Transverse colon (tissue), 4 donors: ENCODE data around the gene MGLL. TPM values are rescaled to one million over a fixed set of nuclear protein-coding genes. Genes with fewer than 3 reads are reported as not detected.

ENCODE experiments used
- DNase-seq: peaks from one replicate; pipeline ENCODE4 v3.0.0-alpha.2; 2019
- H3K27ac ChIP-seq, 4 donors: fragments of 200-600 bp; sonication (generic); 2 replicates each; pipeline ENCODE4 v1.5.1; 2016 to 2018; ENCODE audit warnings: inconsistent platforms in 4 of 4
- H3K27me3 ChIP-seq: fragments of 200-600 bp; sonication (generic); 2 replicates; pipeline ENCODE4 v1.5.1; 2017; ENCODE audit warnings: inconsistent platforms
- H3K36me3 ChIP-seq, 4 donors: fragments of 200-600 bp; sonication (generic); 2 replicates each; pipeline ENCODE4 v1.5.1; 2017 to 2019; ENCODE audit warnings: inconsistent platforms in 4 of 4
- H3K4me1 ChIP-seq, 4 donors: fragments of 200-600 bp; sonication (generic); 2 replicates each; pipeline ENCODE4 v1.5.1; 2017 to 2020; ENCODE audit warnings: inconsistent platforms in 4 of 4
- H3K4me3 ChIP-seq, 4 donors: fragments of 200-600 bp; sonication (generic); 1 replicate in 1 of 4; 2 replicates in 3 of 4; pipeline versions ENCODE4 v1.5.1 to v1.6.1; 2017 to 2019; ENCODE audit warnings: inconsistent platforms in 4 of 4
- H3K9me3 ChIP-seq, 2 donors: fragments of 200-600 bp; sonication (generic); 2 replicates each; pipeline ENCODE4 v1.5.1; 2017 to 2019; ENCODE audit warnings: inconsistent platforms in 2 of 2
- EP300 ChIP-seq: sonication (generic); formaldehyde crosslinking; IDR thresholded peaks from one replicate; pipeline ENCODE4 v1.6.1; 2017; ENCODE audit warnings: antibody characterized with exemption, low read depth
- POLR2A ChIP-seq: fragments of 450-650 bp; IDR thresholded peaks from one replicate; pipeline ENCODE4 v1.6.1; 2016; ENCODE audit warnings: antibody characterized with exemption, mild to moderate bottlenecking, moderate library complexity
- POLR2AphosphoS5 ChIP-seq, 3 donors: sonication (generic); formaldehyde crosslinking; IDR thresholded peaks; one replicate each; pipeline ENCODE4 v1.6.1; 2016; ENCODE audit warnings: antibody characterized with exemption in 3 of 3
- WGBS, 2 donors: methylation state at CpG; one replicate each; pipeline ENCODE4 v1.1.5; 2018; ENCODE audit warnings: low coverage in 1 of 2; 5-methylcytosine and 5-hydroxymethylcytosine counted together
- in situ Hi-C, 4 donors: fragments of 200-750 bp; cut with MboI; loops; one replicate each; pipeline versions ENCODE4 v1.15.0 to v1.15.1; 2017; ENCODE audit warnings: low sequenced_read_pairs in 3 of 4, low pct_ligation_motif_present in 1 of 4, low pct_unique_long_range_greater_than_20kb in 1 of 4
- intact Hi-C: fragments of 100-400 bp; cut with DNase I; formaldehyde crosslinking; loops from one replicate; pipeline ENCODE4 v1.15.1; 2023; ENCODE audit warnings: low total_unique reads
- total RNA-seq, 4 donors: library from RNA; depleted of rRNA; stranded (reverse); fragments of >200 nt; gene quantifications; one replicate each; pipeline ENCODE4 v1.1.0, GENCODE V29; 2016
- TF ChIP-seq, protein P1 (sequence below), 5 experiments: fragments of 200-600 bp in 3 of 5; fragments of 450-650 bp in 2 of 5; sonication (generic) in 3 of 5; IDR thresholded peaks; 1 replicate in 2 of 5; 2 replicates in 3 of 5; pipeline ENCODE4 v1.5.1; 2016 to 2017; ENCODE audit warnings: antibody characterized with exemption in 5 of 5, inconsistent platforms in 3 of 5, mild to moderate bottlenecking in 2 of 5, moderate library complexity in 1 of 5

Gene MGLL
- total RNA-seq, 4 donors from 2014 or later: 150 to 329 (median 294) TPM

DNA sequence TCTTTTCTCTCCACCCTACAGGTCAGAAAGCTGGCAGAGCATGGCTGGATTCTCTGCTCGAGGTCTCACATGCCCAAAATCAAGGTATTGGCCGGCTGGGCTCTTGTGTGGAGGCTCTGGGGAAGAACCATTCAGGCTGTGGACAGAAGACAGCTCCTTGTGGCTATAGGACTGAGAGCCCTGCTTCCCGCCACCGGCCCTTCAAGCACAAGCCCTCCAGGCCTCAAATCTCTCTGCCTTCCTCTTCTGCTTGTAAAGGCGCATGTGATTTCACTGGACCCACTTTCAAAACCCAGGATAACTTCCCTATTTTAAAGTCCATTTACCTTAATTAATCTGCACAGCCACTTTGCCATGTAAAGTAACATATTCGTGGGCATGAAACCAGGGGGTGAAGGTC, 36.2 kb upstream of the MGLL start:
- 71% methylated on average over 1 to 6 of the region's 6 CpGs for WGBS, 2 donors
- in situ Hi-C loops: no loop called here
- H3K27me3 ChIP-seq: no peaks in the 10 kb centered on the region

DNA sequence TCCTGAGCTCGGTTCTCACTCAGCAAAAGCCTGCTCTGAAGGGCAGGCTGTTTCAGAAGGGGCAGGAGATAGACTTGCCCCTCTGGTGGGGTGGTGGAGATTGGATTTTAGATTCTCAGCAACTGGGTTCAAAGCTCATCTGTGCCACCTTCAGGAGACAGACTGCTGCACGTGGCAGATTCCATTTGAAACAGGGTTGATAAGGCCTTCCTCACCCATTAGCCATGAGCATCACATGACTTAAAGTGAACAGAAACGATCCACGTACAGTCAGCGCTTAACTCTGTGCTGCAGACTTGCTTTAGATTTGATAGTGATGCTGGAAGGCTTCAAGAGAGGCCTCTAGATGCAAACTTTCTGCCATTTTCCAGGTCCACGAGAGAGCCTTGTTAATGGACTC, 35.0 kb upstream of the MGLL start:
- in situ Hi-C loops (no loop called here), intact Hi-C loops (no loop called here)
- Histone ChIP-seq H3K4me1 (no peaks in the 10 kb centered on the region), H3K9me3 (no peaks in the 10 kb centered on the region), H3K27ac (no peak overlapping the region), H3K4me3 (no peak overlapping the region), H3K27me3 (no peaks in the 10 kb centered on the region), H3K36me3 (no peaks in the 10 kb centered on the region)
- WGBS, 2 donors: 72% methylated on average over 6 of the region's 6 CpGs; no CpG with 5 or more reads in 1 of the 2 donors
- TF ChIP-seq POLR2A: no peak
- TF ChIP-seq, protein P1, sequence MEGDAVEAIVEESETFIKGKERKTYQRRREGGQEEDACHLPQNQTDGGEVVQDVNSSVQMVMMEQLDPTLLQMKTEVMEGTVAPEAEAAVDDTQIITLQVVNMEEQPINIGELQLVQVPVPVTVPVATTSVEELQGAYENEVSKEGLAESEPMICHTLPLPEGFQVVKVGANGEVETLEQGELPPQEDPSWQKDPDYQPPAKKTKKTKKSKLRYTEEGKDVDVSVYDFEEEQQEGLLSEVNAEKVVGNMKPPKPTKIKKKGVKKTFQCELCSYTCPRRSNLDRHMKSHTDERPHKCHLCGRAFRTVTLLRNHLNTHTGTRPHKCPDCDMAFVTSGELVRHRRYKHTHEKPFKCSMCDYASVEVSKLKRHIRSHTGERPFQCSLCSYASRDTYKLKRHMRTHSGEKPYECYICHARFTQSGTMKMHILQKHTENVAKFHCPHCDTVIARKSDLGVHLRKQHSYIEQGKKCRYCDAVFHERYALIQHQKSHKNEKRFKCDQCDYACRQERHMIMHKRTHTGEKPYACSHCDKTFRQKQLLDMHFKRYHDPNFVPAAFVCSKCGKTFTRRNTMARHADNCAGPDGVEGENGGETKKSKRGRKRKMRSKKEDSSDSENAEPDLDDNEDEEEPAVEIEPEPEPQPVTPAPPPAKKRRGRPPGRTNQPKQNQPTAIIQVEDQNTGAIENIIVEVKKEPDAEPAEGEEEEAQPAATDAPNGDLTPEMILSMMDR (IDR thresholded peaks at IDR 0.05): no peak
- no peak for TF ChIP-seq POLR2AphosphoS5 (IDR thresholded peaks at IDR 0.05)
- no peak for TF ChIP-seq EP300
- no peak for DNase-seq

More for the DNA sequence above, 36.2 kb upstream of the MGLL start:
- Histone ChIP-seq H3K4me1 (no peaks in the 10 kb centered on the region), H3K36me3 (no peaks in the 10 kb centered on the region), H3K9me3 (no peaks in the 10 kb centered on the region), H3K4me3 (no peak overlapping the region), H3K27ac (no peak overlapping the region)
- TF ChIP-seq, protein P1 (IDR thresholded peaks at IDR 0.05): no peak
- TF ChIP-seq POLR2AphosphoS5 (IDR thresholded peaks at IDR 0.05): no peak
- TF ChIP-seq POLR2A: no peak
- TF ChIP-seq EP300: no peak
- intact Hi-C loops: no loop called here
- no peak for DNase-seq

DNA sequence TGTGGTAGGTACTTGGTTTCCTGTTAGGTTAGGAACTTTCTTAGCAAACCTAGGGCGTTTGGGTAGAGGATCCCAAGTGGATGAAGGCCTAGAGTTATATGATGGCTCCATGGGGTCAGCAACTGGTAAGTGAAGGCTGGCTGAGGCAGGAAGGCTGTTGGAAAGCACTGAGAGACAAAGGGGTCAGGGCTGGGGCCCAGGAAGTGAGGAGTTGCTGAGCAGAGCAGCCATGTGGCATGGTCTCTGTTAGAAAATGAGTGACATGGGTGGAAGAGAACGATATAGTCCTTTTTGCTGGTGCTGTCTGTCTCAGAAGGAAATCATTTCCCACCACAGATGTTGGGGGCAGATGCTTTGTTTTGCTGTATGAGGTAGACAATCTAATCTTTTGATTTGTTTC, 34.5 kb upstream of the MGLL start:
- Histone ChIP-seq H3K4me1 (no peaks in the 10 kb centered on the region), H3K27ac (no peak overlapping the region), H3K36me3 (no peaks in the 10 kb centered on the region), H3K4me3 (no peak overlapping the region), H3K27me3 (no peaks in the 10 kb centered on the region), H3K9me3 (no peaks in the 10 kb centered on the region)
- TF ChIP-seq, protein P1 (IDR thresholded peaks at IDR 0.05): no peak
- 83% methylated on average over 2 of the region's 2 CpGs; no CpG with 5 or more reads in 1 of the 2 donors for WGBS, 2 donors
- no peak for DNase-seq
- intact Hi-C loops: no loop called here
- in situ Hi-C loops: no loop called here

DNA sequence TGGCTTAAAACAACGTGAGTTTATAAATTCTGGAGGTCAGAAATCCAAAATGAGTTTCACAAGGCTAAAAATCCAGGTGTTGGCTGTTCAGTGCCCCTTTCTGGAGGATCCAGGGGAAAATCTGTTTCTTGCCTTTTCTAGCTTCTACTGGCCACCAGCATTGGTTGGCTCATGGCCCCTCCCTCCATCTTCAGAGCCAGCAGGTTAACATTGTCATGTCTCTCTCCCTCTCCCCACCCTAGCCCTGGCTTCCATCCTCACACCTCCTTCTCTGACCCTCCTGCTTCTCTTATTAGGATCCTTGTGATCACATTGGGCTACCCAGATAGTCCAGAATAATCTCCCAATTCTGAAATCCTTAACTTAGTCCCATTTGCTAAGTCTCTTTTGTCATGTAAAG, 32.9 kb upstream of the MGLL start:
- intact Hi-C loops: no loop called here
- Histone ChIP-seq H3K4me1 (no peaks in the 10 kb centered on the region), H3K27ac (no peak overlapping the region), H3K4me3 (no peak overlapping the region), H3K36me3 (no peaks in the 10 kb centered on the region), H3K27me3 (no peaks in the 10 kb centered on the region), H3K9me3 (no peaks in the 10 kb centered on the region)
- WGBS, 2 donors: 50 to 74% methylated on average over 1 of the region's 1 CpG
- TF ChIP-seq POLR2A (no peak), POLR2AphosphoS5 (IDR thresholded peaks at IDR 0.05) (no peak), EP300 (no peak)
- TF ChIP-seq, protein P1 (IDR thresholded peaks at IDR 0.05): no peak
- DNase-seq: no peak
- in situ Hi-C loops: no loop called here
